Activated CD8-positive, alpha-beta memory T cell treated with anti-CD3 and anti-CD28 coated beads for 1 hour (primary cell): Measurements from ENCODE around the gene PPP1R9B.

ENCODE experiments used
- DNase-seq, 2 donors: peaks; one replicate each; pipeline ENCODE4 v3.0.0-alpha.2; 2020; ENCODE audit warnings: low read depth in 1 of 2; ENCODE audit errors: extremely low read depth in 1 of 2

The PPP1R9B gene

DNA sequence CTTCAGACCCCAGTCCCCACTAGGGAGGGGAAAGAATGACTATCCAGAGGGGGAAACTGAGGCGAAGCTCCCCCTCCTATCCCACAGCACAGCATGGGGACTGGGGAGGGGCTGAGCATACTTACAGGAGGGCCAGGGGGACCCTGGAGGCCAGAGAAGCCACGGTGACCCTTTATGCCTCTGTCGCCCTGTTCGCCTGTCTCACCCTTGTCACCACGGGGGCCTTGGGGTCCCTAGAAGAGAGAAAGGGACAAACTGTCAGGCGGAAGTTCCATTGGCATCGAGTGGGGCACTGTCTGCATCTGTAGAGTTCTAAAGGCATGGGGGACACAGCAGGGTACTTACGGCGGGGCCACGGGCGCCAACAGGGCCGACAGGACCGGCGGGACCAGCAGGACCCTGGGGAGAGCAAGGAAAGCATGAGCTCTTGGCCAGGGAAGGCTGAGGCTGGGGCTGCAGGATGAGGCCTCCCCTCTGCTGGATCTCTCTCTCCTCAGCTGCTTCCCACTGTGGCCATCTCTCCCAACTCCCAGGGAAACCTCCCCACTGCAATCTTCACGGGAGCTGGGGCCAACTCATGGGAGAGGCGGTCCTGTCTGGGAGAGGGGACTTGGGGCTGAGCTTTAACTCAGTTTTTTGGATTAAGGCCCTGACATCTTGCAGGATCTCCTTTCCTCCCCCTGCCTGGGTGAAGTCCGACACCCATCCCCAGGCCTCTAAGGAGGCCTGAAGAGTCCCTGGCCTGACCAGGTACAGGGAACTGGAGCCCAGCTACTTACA is 37.5 kb upstream of the PPP1R9B start:
- DNase-seq: no peak

DNA sequence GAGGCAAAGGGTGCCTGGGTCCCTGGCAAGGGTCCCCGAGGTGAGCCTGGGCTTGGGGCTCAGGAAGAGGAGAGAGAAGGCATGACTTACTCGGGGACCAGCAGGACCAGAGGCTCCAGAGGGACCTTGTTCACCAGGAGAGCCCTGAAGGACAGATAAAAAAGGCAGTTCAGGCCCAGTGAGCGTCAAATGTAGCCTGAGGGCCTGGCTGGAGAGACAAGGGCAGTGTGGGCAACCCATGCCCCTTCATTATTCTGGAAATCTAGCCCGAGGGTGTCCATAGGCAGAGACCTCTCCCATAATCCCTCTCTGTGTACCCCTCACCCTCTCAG is 36.9 kb upstream of the PPP1R9B start:
- no peak for DNase-seq

DNA sequence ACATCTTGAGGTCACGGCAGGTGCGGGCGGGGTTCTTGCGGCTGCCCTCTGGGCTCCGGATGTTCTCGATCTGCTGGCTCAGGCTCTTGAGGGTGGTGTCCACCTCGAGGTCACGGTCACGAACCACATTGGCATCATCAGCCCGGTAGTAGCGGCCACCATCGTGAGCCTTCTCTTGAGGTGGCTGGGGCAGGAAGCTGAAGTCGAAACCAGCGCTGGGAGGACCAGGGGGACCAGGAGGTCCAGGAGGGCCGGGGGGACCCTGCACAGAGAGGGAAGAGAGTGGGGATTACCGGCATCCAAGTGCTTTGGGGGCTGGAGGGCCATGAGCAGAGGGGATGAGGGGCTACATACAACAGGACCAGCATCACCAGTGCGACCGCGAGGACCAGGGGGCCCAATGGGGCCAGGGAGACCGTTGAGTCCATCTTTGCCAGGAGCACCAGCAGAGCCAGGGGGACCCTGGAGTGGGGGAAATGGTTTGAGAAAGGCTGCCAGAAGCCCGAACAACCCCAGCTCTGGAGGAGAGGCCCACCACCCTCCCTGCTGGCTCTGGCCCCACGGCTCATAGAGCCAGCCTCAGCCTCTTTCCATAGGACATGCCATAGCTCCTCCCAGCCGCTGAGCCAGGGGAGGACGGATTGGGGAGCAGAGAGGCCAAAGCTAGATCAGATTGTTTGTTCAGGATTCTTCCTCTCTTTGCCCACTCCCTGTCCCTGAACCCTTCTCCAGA is 36.4 kb upstream of the PPP1R9B start:
- no peak for DNase-seq

- DNase-seq: no peak
Observed at GRCh38 chr17:50185631-50186471, 35.4 kb upstream of the PPP1R9B start.

DNA sequence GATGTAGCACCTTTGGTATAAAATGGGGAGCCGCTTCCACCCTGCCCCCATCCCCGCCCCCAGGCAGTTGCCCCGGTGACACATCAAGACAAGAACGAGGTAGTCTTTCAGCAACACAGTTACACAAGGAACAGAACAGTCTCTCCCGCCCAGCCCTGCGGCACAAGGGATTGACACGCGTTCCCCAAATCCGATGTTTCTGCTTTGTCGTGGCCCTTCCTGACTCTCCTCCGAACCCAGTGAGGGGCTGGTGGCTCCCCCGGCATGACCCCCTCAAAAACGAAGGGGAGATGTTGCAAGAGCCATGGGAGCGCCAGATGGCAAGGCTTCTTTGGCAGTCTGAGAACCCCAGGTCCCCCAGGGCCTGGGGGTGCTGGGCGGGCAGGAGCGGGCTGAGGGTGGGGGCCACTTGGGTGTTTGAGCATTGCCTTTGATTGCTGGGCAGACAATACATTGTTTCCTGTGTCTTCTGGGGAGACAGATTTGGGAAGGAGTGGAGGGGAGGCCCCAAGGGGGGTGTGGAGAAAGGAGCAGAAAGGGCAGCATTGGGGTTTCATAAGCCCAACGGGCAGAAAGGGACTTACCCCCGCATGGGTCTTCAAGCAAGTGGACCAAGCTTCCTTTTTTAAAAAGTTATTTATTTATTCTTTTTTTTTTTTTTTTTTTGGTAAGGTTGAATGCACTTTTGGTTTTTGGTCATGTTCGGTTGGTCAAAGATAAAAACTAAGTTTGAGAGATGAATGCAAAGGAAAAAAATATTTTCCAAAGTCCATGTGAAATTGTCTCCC is 34.3 kb upstream of the PPP1R9B start:
- no peak for DNase-seq

DNA sequence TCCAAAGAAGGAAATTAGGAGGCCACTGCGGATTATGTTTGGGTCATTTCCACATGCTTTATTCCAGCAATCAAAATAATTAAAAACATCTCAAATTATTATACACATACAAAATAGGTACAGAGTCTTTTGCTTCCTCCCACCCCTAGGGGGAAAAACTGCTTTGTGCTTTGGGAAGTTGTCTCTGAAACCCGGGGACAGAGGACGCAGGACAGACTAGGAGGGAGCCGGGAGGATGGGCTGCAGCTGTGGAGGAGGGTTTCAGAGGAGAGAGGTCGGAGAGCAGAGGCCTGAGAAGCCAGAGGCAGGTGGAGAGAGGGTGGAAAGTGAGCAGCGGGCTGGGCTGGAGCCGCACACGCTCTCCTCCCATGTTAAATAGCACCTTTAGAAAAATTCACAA is 33.6 kb upstream of the PPP1R9B start:
- DNase-seq: no peak

- no peak for DNase-seq
Observed at GRCh38 chr17:50183421-50183994, 33.0 kb upstream of the PPP1R9B start.

DNA sequence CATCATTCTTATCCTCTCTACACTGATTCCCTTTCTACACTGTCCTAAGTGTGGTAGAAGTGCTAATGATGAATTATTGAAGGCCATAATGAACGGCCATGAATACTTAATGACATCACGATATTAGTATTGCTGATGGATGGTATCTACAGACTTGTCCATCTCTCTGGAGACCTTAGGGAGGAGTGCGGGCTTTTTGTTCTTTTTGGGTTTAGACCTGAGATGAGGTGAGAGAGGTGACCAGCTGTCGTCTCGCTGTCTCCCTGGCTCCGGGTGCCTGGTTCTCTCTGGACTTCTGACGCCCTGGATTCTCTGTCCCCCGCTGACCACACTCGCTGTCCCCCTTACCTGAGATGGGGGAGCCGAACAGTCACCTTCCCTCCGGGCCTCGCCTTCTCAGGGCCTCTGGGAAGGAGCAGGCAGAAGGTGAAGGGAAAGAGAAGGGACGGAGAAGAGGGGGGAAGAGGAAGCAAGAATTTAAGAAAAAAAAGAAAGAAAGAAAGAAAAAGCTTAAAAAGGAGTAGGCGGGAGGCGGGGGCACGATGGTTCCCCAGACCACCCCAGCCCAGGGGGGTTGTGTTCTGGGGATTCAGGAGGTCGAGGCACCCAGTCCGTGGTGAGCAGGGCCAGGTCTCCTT is 32.4 kb upstream of the PPP1R9B start:
- no peak for DNase-seq

- no peak for DNase-seq
Observed at GRCh38 chr17:50181591-50182560, 31.4 kb upstream of the PPP1R9B start.

DNA sequence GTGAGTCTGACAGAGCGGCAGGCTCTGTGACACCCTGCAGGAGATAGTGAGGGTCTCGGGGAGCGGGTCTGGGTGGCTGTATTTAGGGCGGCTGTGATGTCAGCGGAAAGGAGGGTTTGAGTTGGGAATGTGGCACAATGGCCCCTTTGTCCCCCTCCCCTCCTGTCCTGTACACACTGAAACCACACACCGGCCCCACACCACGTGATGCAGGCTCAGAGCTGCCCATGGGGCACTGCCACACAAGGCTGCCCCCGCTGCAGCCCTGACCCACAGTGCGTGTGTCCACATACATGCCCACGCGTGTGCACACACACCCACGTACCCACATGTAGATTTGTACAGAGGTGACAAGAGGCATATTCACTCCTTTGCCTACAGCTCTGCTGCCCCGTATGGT is 30.7 kb upstream of the PPP1R9B start:
- no peak for DNase-seq

GRCh38 chr17:50180620-50181019 is 30.1 kb upstream of the PPP1R9B start:
- no peak for DNase-seq

- no peak for DNase-seq
Observed at GRCh38 chr17:50180111-50180510, 29.6 kb upstream of the PPP1R9B start.

GRCh38 chr17:50177983-50178834 is 27.7 kb upstream of the PPP1R9B start:
- peak in 1 of 2 donors; percentile 18 for DNase-seq

DNA sequence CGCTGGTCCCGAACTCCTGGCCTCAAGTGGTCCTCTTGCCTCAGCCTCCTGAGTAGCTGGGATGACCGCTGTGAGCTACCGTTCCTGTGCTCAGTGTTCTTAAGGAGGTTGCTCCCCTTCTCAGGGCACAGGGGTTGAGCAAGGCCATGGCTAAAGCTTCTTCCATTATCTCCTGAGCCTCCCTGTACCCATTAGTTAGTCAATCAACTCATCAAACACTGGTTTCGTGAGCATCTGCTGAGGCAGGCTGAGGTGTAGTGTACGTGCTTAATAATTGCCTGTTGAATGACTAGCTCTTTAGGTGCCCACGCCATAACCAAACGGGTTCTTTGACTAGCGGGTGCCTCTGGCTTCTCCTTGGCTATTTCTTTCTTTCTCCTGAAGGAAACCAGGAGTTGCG is 27.0 kb upstream of the PPP1R9B start:
- no peak for DNase-seq

- DNase-seq: no peak
Observed at GRCh38 chr17:50176559-50177357, 26.3 kb upstream of the PPP1R9B start.

DNA sequence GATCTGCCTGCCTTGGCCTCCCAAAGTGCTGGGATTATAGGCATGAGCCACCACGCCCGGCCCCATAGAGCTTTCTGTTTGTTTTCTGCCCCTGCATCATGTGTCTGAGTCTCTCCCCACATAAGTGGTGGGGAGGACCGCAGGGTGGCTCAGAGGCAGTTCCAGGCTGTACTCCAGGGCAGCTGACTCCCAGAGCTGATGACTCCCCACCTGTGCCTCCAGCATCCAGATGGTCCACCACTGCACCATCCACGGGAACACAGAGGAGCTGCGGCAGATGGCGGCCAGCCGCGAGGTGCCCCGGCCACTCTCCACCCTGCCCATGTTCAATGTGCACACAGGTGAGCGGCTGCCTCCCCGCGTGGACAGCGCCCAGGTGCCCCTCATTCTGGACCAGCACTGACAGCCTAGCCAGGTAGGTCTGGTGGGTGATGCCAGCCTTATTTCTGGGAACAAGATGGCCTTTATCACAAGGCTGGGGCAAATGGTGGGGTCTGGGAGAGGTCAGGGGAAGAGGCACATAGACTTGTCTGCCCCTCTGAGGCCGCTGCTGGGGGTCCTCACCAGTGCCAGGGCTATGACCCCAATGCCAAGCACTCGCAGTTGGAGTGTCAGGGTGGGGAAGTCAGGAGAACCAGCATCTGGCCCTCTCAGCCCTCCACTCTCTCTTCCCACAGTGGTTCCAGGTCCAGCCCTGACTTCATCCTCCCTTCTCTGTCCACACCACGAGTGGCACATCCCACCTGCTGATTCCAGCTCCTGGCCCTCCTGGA is 24.7 kb upstream of the PPP1R9B start:
- no peak for DNase-seq
